Glutamatergic neuron (in vitro differentiated cells): ENCODE results near the gene SPTLC2. TPM values are rescaled to one million over a fixed set of nuclear protein-coding genes. Genes with fewer than 3 reads are reported as not detected.
"Not testable (repeated sequence)": the region's sequence is repeated elsewhere in the genome, so short reads cannot be mapped to it uniquely, and the experiment has no call there.

Experiments used
- DNase-seq: peaks from one replicate; pipeline ENCODE4 v3.0.0; 2022
- H3K27ac Mint-ChIP-seq: one replicate; pipeline ENCODE4 v1.8.0; 2020; ENCODE audit warnings: mild to moderate bottlenecking, mixed read lengths, inconsistent platforms; ENCODE audit not compliant: unreplicated experiment
- H3K27me3 Mint-ChIP-seq: one replicate; pipeline ENCODE4 v1.8.0; 2020; ENCODE audit warnings: mild to moderate bottlenecking, moderate library complexity, mixed read lengths, inconsistent platforms; ENCODE audit not compliant: unreplicated experiment
- H3K36me3 Mint-ChIP-seq: one replicate; pipeline ENCODE4 v1.8.0; 2020; ENCODE audit warnings: mild to moderate bottlenecking, mixed read lengths, inconsistent platforms; ENCODE audit not compliant: unreplicated experiment
- H3K4me1 Mint-ChIP-seq: one replicate; pipeline ENCODE4 v1.8.0; 2020; ENCODE audit warnings: mild to moderate bottlenecking, low read depth, mixed read lengths, inconsistent platforms; ENCODE audit not compliant: unreplicated experiment
- H3K4me3 Mint-ChIP-seq: one replicate; pipeline ENCODE4 v1.8.0; 2020; ENCODE audit warnings: mild to moderate bottlenecking, mixed read lengths, inconsistent platforms; ENCODE audit not compliant: unreplicated experiment
- H3K9me3 Mint-ChIP-seq: one replicate; pipeline ENCODE4 v1.8.0; 2020; ENCODE audit warnings: mild to moderate bottlenecking, moderate library complexity, mixed read lengths, inconsistent platforms; ENCODE audit not compliant: unreplicated experiment
- total RNA-seq: library from RNA; stranded (reverse); fragmentation: NEBNext Ultra II Directional; extraction: Animal tissue kit (Norgen Biotek cat#: 25700); gene quantifications from one replicate; pipeline ENCODE4 v1.2.1, GENCODE V29; 2021; ENCODE audit not compliant: unreplicated experiment
- TF ChIP-seq, protein P1 (sequence below): fragments of 200-600 bp; sonication (generic); IDR thresholded peaks from one replicate; pipeline ENCODE4 v1.5.0; 2021; ENCODE audit not compliant: partially characterized antibody, unreplicated experiment

SPTLC2 gene
- total RNA-seq, 1 donor from 2014 or later, result 33.9 TPM

DNA sequence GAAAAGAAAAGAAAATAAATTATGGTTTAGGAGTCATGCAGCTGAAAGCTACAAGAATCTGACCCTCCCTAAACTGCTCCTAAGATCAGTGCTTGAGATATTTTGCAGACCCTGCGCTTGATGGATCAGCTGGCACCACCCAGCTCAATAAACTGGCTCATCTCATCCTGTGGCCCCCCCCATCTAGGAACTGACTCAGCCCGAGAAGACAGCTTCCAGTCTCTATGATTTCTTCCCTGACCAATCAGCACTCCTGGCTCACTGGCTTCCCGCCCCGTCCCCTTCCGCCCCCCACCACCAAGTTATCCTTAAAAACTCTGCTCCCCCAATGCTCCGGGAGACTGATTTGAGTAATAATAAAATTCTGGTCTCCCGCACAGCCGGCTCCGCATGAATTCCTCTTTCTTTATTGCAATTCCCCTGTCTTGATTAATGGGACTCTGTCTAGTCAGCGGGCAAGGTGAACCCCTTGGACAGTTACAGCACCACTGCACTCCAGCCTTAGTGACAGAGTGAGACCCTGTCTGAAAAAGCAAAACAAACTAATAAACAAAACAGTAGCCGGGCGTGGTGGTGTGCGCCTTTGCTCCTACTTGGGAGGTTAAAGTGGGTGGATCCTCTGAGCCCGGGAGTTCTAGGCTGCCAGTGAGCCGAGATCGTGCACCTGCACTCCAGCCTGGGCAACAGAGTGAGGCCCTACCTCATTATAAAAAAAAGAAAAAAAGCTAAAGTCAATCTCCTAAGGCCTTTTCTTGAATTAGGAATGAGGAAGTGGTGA is 24.5 kb upstream of the SPTLC2 start:
- no peak overlapping the region for H3K27ac Mint-ChIP-seq

DNA sequence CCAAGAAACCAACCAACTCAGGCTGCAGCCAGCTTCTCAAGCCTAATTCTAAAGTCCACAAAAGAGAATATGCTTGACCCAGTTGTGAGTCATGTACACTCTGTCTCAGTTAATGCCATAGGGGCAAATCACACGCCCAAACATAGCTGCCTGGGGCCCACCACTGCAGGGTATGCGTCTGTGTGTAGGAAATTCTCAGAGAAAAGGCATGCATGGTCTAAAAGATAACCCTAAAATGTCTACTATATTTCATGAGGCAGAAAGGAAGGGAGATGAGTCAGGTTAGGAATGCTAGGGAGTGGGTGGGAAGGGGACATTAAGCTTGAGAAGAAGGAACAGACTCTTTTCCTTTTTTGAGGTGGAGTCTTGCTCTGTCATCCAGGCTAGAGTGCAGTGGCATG is 22.3 kb upstream of the SPTLC2 start:
- TF ChIP-seq, protein P1, sequence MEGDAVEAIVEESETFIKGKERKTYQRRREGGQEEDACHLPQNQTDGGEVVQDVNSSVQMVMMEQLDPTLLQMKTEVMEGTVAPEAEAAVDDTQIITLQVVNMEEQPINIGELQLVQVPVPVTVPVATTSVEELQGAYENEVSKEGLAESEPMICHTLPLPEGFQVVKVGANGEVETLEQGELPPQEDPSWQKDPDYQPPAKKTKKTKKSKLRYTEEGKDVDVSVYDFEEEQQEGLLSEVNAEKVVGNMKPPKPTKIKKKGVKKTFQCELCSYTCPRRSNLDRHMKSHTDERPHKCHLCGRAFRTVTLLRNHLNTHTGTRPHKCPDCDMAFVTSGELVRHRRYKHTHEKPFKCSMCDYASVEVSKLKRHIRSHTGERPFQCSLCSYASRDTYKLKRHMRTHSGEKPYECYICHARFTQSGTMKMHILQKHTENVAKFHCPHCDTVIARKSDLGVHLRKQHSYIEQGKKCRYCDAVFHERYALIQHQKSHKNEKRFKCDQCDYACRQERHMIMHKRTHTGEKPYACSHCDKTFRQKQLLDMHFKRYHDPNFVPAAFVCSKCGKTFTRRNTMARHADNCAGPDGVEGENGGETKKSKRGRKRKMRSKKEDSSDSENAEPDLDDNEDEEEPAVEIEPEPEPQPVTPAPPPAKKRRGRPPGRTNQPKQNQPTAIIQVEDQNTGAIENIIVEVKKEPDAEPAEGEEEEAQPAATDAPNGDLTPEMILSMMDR, result no peak
- H3K9me3 Mint-ChIP-seq, result peaks cover 11% of the 10 kb centered on the region
- H3K27ac Mint-ChIP-seq, result no peak overlapping the region
- no peaks in the 10 kb centered on the region for H3K36me3 Mint-ChIP-seq
- DNase-seq, result no peak
- no peak overlapping the region for H3K4me3 Mint-ChIP-seq
- no peaks in the 10 kb centered on the region for H3K27me3 Mint-ChIP-seq
- no peaks in the 10 kb centered on the region for H3K4me1 Mint-ChIP-seq

More for the DNA sequence above, 24.5 kb upstream of the SPTLC2 start:
- no peak for DNase-seq
- H3K4me1 Mint-ChIP-seq, result no peaks in the 10 kb centered on the region
- no peak overlapping the region for H3K4me3 Mint-ChIP-seq
- H3K27me3 Mint-ChIP-seq, result no peaks in the 10 kb centered on the region
- TF ChIP-seq, protein P1, result no peak
- H3K9me3 Mint-ChIP-seq, result peaks cover 8% of the 10 kb centered on the region
- H3K36me3 Mint-ChIP-seq, result no peaks in the 10 kb centered on the region

DNA sequence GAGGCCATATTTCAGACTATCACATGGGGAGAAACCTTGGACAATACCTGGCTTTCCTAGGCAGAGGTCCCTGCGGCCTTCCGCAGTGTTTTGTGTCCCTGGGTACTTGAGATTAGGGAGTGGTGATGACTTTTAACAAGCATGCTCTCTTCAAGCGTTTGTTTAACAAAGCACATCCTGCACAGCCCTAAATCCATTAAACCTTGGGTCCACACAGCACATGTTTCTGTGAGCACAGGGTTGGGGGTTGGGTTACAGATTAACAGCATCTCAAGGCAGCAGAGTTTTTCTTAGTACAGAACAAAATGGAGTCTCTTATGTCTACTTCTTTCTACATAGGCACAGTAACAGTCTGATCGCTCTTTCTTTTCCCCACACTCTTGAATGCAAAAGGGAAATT is 19.4 kb upstream of the SPTLC2 start:
- not testable (repeated sequence) for H3K4me3 Mint-ChIP-seq, H3K27ac Mint-ChIP-seq, DNase-seq, H3K9me3 Mint-ChIP-seq, H3K27me3 Mint-ChIP-seq, H3K36me3 Mint-ChIP-seq, H3K4me1 Mint-ChIP-seq

DNA sequence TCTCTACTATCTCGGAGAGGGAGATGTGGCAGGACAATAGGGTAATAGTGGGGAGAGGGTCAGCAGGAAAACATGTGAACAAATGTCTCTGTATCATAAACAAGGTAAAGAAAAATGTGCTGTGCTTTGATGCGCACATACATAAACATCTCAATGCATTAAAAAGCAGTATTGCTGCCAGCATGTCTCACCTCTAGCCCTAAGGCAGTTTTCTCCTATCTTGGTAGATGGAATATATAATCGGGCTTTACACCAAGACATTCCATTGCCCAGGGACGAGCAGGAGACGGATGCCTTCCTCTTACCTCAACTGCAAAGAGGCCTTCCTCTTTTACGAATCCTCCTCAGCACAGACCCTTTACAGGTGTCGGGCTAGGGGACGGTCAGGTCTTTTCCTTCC is 19.0 kb upstream of the SPTLC2 start:
- H3K27ac Mint-ChIP-seq, H3K9me3 Mint-ChIP-seq, H3K27me3 Mint-ChIP-seq, H3K36me3 Mint-ChIP-seq, H3K4me3 Mint-ChIP-seq, DNase-seq, H3K4me1 Mint-ChIP-seq: not testable (repeated sequence)

- H3K27ac Mint-ChIP-seq, result no peak overlapping the region
- H3K4me1 Mint-ChIP-seq, result no peaks in the 10 kb centered on the region
- no peak overlapping the region for H3K4me3 Mint-ChIP-seq
- H3K9me3 Mint-ChIP-seq, result peaks cover 2% of the 10 kb centered on the region
- H3K27me3 Mint-ChIP-seq, result no peaks in the 10 kb centered on the region
- no peak for DNase-seq
- no peaks in the 10 kb centered on the region for H3K36me3 Mint-ChIP-seq
- TF ChIP-seq, protein P1, result no peak
These were observed 13.7 kb upstream of the SPTLC2 start for GRCh38 chr14:77630111-77630510.

DNA sequence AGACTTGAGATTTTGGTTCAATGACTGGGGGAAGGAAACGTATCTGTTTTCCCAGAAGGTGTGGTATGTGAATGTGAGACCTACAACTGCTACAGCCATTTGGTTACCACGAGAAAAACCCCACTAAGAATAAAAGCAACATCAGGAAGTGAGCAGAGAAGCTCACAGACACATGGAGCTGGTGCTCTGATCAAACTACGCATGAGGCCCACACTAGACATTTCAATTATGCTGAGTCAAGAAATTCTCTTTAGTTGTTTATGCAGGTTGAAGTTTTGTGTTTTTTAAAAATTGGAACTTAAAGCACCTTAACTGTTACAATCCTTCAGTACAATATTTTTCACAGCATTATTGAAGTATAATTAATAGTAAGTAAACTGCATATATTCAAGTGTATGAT is 8.9 kb upstream of the SPTLC2 start:
- H3K36me3 Mint-ChIP-seq, result no peaks in the 10 kb centered on the region

More for the DNA sequence above, 8.9 kb upstream of the SPTLC2 start:
- Mint-ChIP-seq H3K27ac (no peak overlapping the region), H3K4me1 (no peaks in the 10 kb centered on the region), H3K9me3 (no peaks in the 10 kb centered on the region), H3K4me3 (no peak overlapping the region), H3K27me3 (no peaks in the 10 kb centered on the region)
- no peak for DNase-seq
- TF ChIP-seq, protein P1, result no peak
